WTC11 (cell line): Measurements from ENCODE around the gene CIZ1. TPM values are rescaled to one million over a fixed set of nuclear protein-coding genes. Genes with fewer than 3 reads are reported as not detected.

ENCODE experiments used
- ATAC-seq: fragments of 200-7000 bp; cut with Tn5 transposase; 2 replicates; pipeline ENCODE4 v1.10.0; 2021; ENCODE audit warnings: mild to moderate bottlenecking, moderate library complexity
- CTCF ChIA-PET: fragments of 300-600 bp; sonication (Branson Sonifier 250); formaldehyde crosslinking; loops from one replicate; lab custom pipeline; 2021; ENCODE audit warnings: antibody characterized with exemption; lab: Charles Lee
- POLR2A ChIA-PET: fragments of 350-600 bp; sonication (Branson Sonifier 250); formaldehyde crosslinking; loops from one replicate; lab custom pipeline; 2021; ENCODE audit warnings: antibody characterized with exemption; lab: Charles Lee
- DNase-seq: peaks from one replicate; pipeline ENCODE4 v3.0.0; 2021; ENCODE audit warnings: low spot score
- H3K27ac Mint-ChIP-seq: 2 replicates; pipeline ENCODE4 v1.8.0; 2021; ENCODE audit warnings: mixed read lengths
- H3K27me3 Mint-ChIP-seq: 2 replicates; pipeline ENCODE4 v1.8.0; 2021; ENCODE audit warnings: low read depth, mild to moderate bottlenecking, moderate library complexity, mixed read lengths
- H3K36me3 Mint-ChIP-seq: 2 replicates; pipeline ENCODE4 v1.8.0; 2021; ENCODE audit warnings: mixed read lengths
- H3K4me1 Mint-ChIP-seq: 2 replicates; pipeline ENCODE4 v1.8.0; 2022; ENCODE audit warnings: mixed read lengths
- H3K4me3 Mint-ChIP-seq: 2 replicates; pipeline ENCODE4 v1.8.0; 2021; ENCODE audit warnings: mild to moderate bottlenecking, moderate library complexity, mixed read lengths
- H3K9me3 Mint-ChIP-seq: 2 replicates; pipeline ENCODE4 v1.8.0; 2021; ENCODE audit warnings: mixed read lengths
- CBFB ChIP-seq: sonication (generic); formaldehyde crosslinking; IDR thresholded peaks from 2 replicates; pipeline ENCODE4 v1.8.1; 2022; ENCODE audit warnings: mild to moderate bottlenecking, low read depth, missing genetic modification reagents
- E2F4 ChIP-seq: sonication (generic); formaldehyde crosslinking; IDR thresholded peaks from 2 replicates; pipeline ENCODE4 v1.8.1; 2022; ENCODE audit warnings: low read depth, mild to moderate bottlenecking, moderate library complexity, missing genetic modification reagents, borderline replicate concordance
- FOXK1 ChIP-seq: sonication (generic); formaldehyde crosslinking; IDR thresholded peaks from 2 replicates; pipeline ENCODE4 v1.8.0; 2022; ENCODE audit warnings: mild to moderate bottlenecking, moderate library complexity, missing genetic modification reagents
- HMGXB4 ChIP-seq: sonication (generic); formaldehyde crosslinking; IDR thresholded peaks from 2 replicates; pipeline ENCODE4 v1.8.1; 2023; ENCODE audit warnings: mild to moderate bottlenecking, moderate library complexity, missing genetic modification reagents
- IRF1 ChIP-seq: sonication (generic); formaldehyde crosslinking; IDR thresholded peaks from 2 replicates; pipeline ENCODE4 v1.8.0; 2023; ENCODE audit warnings: missing genetic modification reagents
- NFYB ChIP-seq: sonication (generic); formaldehyde crosslinking; conservative IDR thresholded peaks from 2 replicates; pipeline ENCODE4 v1.8.0; 2022; ENCODE audit warnings: low read depth, missing genetic modification reagents
- RELA ChIP-seq: sonication (generic); formaldehyde crosslinking; IDR thresholded peaks from 2 replicates; pipeline ENCODE4 v1.8.1; 2022; ENCODE audit warnings: missing genetic modification reagents, mild to moderate bottlenecking, borderline replicate concordance
- TEAD1 ChIP-seq: sonication (generic); formaldehyde crosslinking; IDR thresholded peaks from 2 replicates; pipeline ENCODE4 v1.8.0; 2022; ENCODE audit warnings: mild to moderate bottlenecking, missing genetic modification reagents
- ZBTB21 ChIP-seq: sonication (generic); formaldehyde crosslinking; IDR thresholded peaks from 2 replicates; pipeline ENCODE4 v1.8.1; 2023; ENCODE audit warnings: mild to moderate bottlenecking, missing genetic modification reagents, borderline replicate concordance
- ZNF232 ChIP-seq: sonication (generic); formaldehyde crosslinking; IDR thresholded peaks from 2 replicates; pipeline ENCODE4 v1.8.0; 2022; ENCODE audit warnings: mild to moderate bottlenecking, missing genetic modification reagents
- ZNF396 ChIP-seq: fragments of 250-450 bp; sonication (Bioruptor Pico); IDR thresholded peaks from 2 replicates; pipeline ENCODE4 v1.8.0; 2021; ENCODE audit warnings: mild to moderate bottlenecking, moderate library complexity, borderline replicate concordance
- total RNA-seq: library from RNA; stranded (reverse); gene quantifications from 3 replicates; pipeline ENCODE4 v1.2.3, GENCODE V29; 2021
- TF ChIP-seq, protein P1 (sequence below): sonication (generic); formaldehyde crosslinking; conservative IDR thresholded peaks from 2 replicates; pipeline ENCODE4 v1.8.1; 2023; ENCODE audit warnings: mild to moderate bottlenecking, low read depth, missing genetic modification reagents, moderate library complexity

Gene CIZ1
- total RNA-seq, 1 experiment from 2014 or later = 90.2 TPM

DNA sequence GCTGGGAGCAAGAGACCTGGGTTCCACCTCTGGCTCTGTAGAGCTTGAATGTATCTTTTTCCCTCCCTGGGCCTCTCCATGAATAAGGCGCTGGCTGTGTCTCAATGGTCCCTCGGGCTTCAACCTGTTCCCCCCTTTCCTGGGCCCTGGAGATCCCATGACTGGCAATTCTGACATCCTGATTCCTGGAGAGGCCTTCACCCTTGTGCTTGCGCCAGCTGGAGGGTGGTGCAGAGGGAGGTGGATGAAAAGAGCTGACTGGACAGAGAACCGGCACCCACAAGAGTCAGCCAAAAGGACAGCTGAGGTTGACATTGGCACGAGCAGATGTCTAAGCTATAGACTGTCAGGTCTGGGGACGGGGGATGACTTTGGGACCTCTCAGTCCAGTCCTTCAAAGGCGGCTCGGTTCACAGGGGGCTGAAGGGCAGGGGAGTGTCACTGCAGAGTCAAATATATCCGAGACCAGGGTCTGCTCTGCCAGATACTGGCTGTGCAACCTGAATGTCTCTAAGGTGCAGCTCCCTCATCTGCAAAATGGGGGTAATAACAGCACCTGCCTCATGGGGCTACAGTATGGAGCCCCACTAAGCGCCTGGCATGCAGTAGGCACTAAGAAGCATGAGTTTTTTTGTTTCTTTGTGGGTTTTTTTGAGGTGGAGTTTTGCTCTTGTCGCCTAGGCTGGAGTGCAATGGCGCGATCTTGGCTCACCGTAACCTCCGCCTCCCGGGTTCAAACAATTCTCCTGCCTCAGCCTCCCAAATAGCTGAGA is 25.6 kb upstream of the CIZ1 start:
- no peak for ATAC-seq
- H3K27ac Mint-ChIP-seq = peak overlapping the region; percentile 71

GRCh38 chr9:128215491-128216409 is 24.4 kb upstream of the CIZ1 start:
- Mint-ChIP-seq H3K4me1 (peaks cover 12% of the 10 kb centered on the region), H3K27ac (no peak overlapping the region), H3K27me3 (peaks cover 21% of the 10 kb centered on the region), H3K9me3 (no peaks in the 10 kb centered on the region), H3K4me3 (no peak overlapping the region), H3K36me3 (peaks cover 6% of the 10 kb centered on the region)
- TF ChIP-seq E2F4 (CRISPR knock-in tag) (no peak), IRF1 (CRISPR knock-in tag) (no peak)
- ATAC-seq = no peak
- ChIA-PET CTCF (interaction anchor here (0.7 to 1.9 kb wide), 3 partner anchors 12 to 91 kb away, joined by 4 to 6 read pairs (median 4); partner anchors contain the start of gene DNM1), POLR2A (no interaction called here)
- DNase-seq = no peak

More for the DNA sequence above, 25.6 kb upstream of the CIZ1 start:
- CTCF ChIA-PET = interaction anchor here (0.7 to 2.7 kb wide), 4 partner anchors 13 to 92 kb away, joined by 3 to 23 read pairs (median 12); partner anchors contain the start of genes CIZ1 and DNM1
- peaks cover 12% of the 10 kb centered on the region for H3K4me1 Mint-ChIP-seq
- no peak overlapping the region; the same call in 1 of the 2 replicates for H3K4me3 Mint-ChIP-seq
- peaks cover 14% of the 10 kb centered on the region for H3K36me3 Mint-ChIP-seq
- no peaks in the 10 kb centered on the region for H3K9me3 Mint-ChIP-seq
- TF ChIP-seq NFYB (CRISPR knock-in tag) (no peak), ZNF396 (no peak), TEAD1 (CRISPR knock-in tag) (no peak), ZNF232 (CRISPR knock-in tag) (no peak), FOXK1 (CRISPR knock-in tag) (no peak), ZBTB21 (CRISPR knock-in tag) (no peak), CBFB (CRISPR knock-in tag) (no peak), RELA (CRISPR knock-in tag) (no peak), HMGXB4 (CRISPR knock-in tag) (no peak)
- TF ChIP-seq, protein P1, sequence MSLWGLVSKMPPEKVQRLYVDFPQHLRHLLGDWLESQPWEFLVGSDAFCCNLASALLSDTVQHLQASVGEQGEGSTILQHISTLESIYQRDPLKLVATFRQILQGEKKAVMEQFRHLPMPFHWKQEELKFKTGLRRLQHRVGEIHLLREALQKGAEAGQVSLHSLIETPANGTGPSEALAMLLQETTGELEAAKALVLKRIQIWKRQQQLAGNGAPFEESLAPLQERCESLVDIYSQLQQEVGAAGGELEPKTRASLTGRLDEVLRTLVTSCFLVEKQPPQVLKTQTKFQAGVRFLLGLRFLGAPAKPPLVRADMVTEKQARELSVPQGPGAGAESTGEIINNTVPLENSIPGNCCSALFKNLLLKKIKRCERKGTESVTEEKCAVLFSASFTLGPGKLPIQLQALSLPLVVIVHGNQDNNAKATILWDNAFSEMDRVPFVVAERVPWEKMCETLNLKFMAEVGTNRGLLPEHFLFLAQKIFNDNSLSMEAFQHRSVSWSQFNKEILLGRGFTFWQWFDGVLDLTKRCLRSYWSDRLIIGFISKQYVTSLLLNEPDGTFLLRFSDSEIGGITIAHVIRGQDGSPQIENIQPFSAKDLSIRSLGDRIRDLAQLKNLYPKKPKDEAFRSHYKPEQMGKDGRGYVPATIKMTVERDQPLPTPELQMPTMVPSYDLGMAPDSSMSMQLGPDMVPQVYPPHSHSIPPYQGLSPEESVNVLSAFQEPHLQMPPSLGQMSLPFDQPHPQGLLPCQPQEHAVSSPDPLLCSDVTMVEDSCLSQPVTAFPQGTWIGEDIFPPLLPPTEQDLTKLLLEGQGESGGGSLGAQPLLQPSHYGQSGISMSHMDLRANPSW = no peak
- DNase-seq = no peak
- H3K27me3 Mint-ChIP-seq = peaks cover 12% of the 10 kb centered on the region
- POLR2A ChIA-PET = no interaction called here
